ENCODE results near the gene TTC29. TPM values are rescaled to one million over a fixed set of nuclear protein-coding genes. Genes with fewer than 3 reads are reported as not detected.

Gene TTC29
- polyA plus RNA-seq, 1 donor (not counting 4 experiments of a cell fraction or from before 2014, with no cell fraction given): not detected

GRCh38 chr4:146972036-146972435 is 26.4 kb upstream of the TTC29 start:
- Histone ChIP-seq H3K4me1 (ENCODE audit: control insufficient read depth, extremely low read depth, insufficient read depth, low read length) (no peaks in the 10 kb centered on the region), H3K9me1 (ENCODE audit: control insufficient read depth, extremely low read depth, insufficient read depth, low read length) (no peaks in the 10 kb centered on the region), H3K9ac (ENCODE audit: control insufficient read depth, extremely low read depth, insufficient read depth, low read length) (no peak overlapping the region), H3K4me3 (ENCODE audit: control insufficient read depth in 2 of 3, extremely low read depth in 1 of 3, insufficient read depth in 2 of 3, low read depth in 1 of 3, low read length in 3 of 3) (no peak overlapping the region), H4K20me1 (ENCODE audit: control insufficient read depth, extremely low read depth, insufficient read depth, low read length) (no peaks in the 10 kb centered on the region), H2AFZ (ENCODE audit: control insufficient read depth, low read length) (no peak overlapping the region), H3K79me2 (ENCODE audit: control insufficient read depth, insufficient read depth, low read length) (no peaks in the 10 kb centered on the region), H3K27me3 (ENCODE audit: control insufficient read depth, extremely low read depth, insufficient read depth, low read length) (no peaks in the 10 kb centered on the region), H3K4me2 (ENCODE audit: control insufficient read depth, extremely low read depth, insufficient read depth, low read depth, low read length) (no peak overlapping the region), H3K27ac (ENCODE audit: control insufficient read depth, insufficient read depth, low read length) (no peak overlapping the region), H3K36me3 (ENCODE audit: control insufficient read depth in 2 of 2, extremely low read depth in 1 of 2, insufficient read depth in 2 of 2, low read length in 2 of 2) (no peaks in the 10 kb centered on the region), H3K9me3 (ENCODE audit: control insufficient read depth, low read depth, low read length) (no peaks in the 10 kb centered on the region)
- DNase-seq (ENCODE audit: low read depth, low spot score) (no peak), FAIRE-seq (no peak)
- TF ChIP-seq EZH2 (IDR thresholded peaks at IDR 0.05; ENCODE audit: low read length): no peak
- no peak for TF ChIP-seq CTCF (optimal IDR thresholded peaks at IDR 0.05 in 1 of 3, IDR thresholded peaks at IDR 0.05 in 1 of 3, conservative IDR thresholded peaks at IDR 0.05 in 1 of 3; ENCODE audit: extremely low read depth in 1 of 3, insufficient read depth in 2 of 3, low read length in 3 of 3)
- dilution Hi-C loops (cut with MboI; ENCODE audit: extremely low pct_ligation_motif_present, low sequenced_read_pairs): no loop called here

- Histone ChIP-seq H3K36me3 (ENCODE audit: control insufficient read depth in 2 of 2, extremely low read depth in 1 of 2, insufficient read depth in 2 of 2, low read length in 2 of 2) (no peaks in the 10 kb centered on the region), H3K4me1 (ENCODE audit: control insufficient read depth, extremely low read depth, insufficient read depth, low read length) (no peaks in the 10 kb centered on the region), H3K9me1 (ENCODE audit: control insufficient read depth, extremely low read depth, insufficient read depth, low read length) (no peaks in the 10 kb centered on the region), H3K79me2 (ENCODE audit: control insufficient read depth, insufficient read depth, low read length) (no peaks in the 10 kb centered on the region), H2AFZ (ENCODE audit: control insufficient read depth, low read length) (no peak overlapping the region), H3K9ac (ENCODE audit: control insufficient read depth, extremely low read depth, insufficient read depth, low read length) (no peak overlapping the region), H3K27ac (ENCODE audit: control insufficient read depth, insufficient read depth, low read length) (no peak overlapping the region), H3K27me3 (ENCODE audit: control insufficient read depth, extremely low read depth, insufficient read depth, low read length) (no peaks in the 10 kb centered on the region), H3K4me2 (ENCODE audit: control insufficient read depth, extremely low read depth, insufficient read depth, low read depth, low read length) (no peak overlapping the region), H3K4me3 (ENCODE audit: control insufficient read depth in 2 of 3, extremely low read depth in 1 of 3, insufficient read depth in 2 of 3, low read depth in 1 of 3, low read length in 3 of 3) (no peak overlapping the region), H4K20me1 (ENCODE audit: control insufficient read depth, extremely low read depth, insufficient read depth, low read length) (no peaks in the 10 kb centered on the region), H3K9me3 (ENCODE audit: control insufficient read depth, low read depth, low read length) (no peaks in the 10 kb centered on the region)
- dilution Hi-C loops (cut with MboI; ENCODE audit: extremely low pct_ligation_motif_present, low sequenced_read_pairs): no loop called here
- FAIRE-seq: no peak
- no peak for TF ChIP-seq CTCF (optimal IDR thresholded peaks at IDR 0.05 in 1 of 3, IDR thresholded peaks at IDR 0.05 in 1 of 3, conservative IDR thresholded peaks at IDR 0.05 in 1 of 3; ENCODE audit: extremely low read depth in 1 of 3, insufficient read depth in 2 of 3, low read length in 3 of 3)
- no peak for TF ChIP-seq EZH2 (IDR thresholded peaks at IDR 0.05; ENCODE audit: low read length)
- DNase-seq (ENCODE audit: low read depth, low spot score): no peak
Observed at GRCh38 chr4:146969126-146969525, 23.5 kb upstream of the TTC29 start.
